Liver (tissue), 3 donors: Measurements from ENCODE around the gene CCDC141.

ENCODE experiments used
- EGR1 ChIP-seq, 2 donors: IDR thresholded peaks; 2 replicates each; pipeline ENCODE4 v1.6.1; 2016 to 2018; ENCODE audit warnings: antibody characterized with exemption in 2 of 2, low read depth in 2 of 2
- TAF1 ChIP-seq: conservative IDR thresholded peaks from 2 replicates; pipeline ENCODE4 v1.6.1; 2016; ENCODE audit warnings: antibody characterized with exemption, mild to moderate bottlenecking
- YY1 ChIP-seq: IDR thresholded peaks from 2 replicates; pipeline ENCODE4 v1.6.1; 2016; ENCODE audit warnings: antibody characterized with exemption, mild to moderate bottlenecking
- TF ChIP-seq, protein P1 (sequence below): IDR thresholded peaks from 2 replicates; pipeline ENCODE4 v1.6.1; 2016; ENCODE audit warnings: antibody characterized with exemption, mild to moderate bottlenecking
- TF ChIP-seq, protein P2 (sequence below): fragments of 150-350 bp; IDR thresholded peaks from 2 replicates; pipeline ENCODE4 v1.5.1; 2017; ENCODE audit warnings: improper control_type of control experiment, low read depth, low read length; ENCODE audit not compliant: missing input control
- donor health status: healthy.
- donor health status: healthy.

DNA sequence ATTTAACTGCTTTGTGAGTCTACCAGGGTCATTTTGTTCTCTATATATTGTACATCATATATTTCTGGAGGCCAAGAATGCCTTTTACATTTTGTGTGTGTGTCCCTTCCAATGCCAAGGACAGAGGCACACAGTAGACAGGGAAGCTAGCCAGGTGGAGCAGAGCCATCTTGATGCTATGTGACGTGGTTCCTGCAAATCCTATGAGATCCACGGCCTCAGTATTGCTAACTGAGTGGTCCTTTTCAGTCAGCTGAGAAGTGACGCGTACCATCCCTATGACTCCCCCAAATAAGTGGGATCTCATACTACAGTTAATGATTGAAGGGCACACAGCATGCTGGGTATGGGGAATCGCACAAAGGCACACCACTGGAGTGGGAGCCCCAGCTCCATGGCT lies 27.3 kb downstream of the CCDC141 start:
- TF ChIP-seq, protein P1, sequence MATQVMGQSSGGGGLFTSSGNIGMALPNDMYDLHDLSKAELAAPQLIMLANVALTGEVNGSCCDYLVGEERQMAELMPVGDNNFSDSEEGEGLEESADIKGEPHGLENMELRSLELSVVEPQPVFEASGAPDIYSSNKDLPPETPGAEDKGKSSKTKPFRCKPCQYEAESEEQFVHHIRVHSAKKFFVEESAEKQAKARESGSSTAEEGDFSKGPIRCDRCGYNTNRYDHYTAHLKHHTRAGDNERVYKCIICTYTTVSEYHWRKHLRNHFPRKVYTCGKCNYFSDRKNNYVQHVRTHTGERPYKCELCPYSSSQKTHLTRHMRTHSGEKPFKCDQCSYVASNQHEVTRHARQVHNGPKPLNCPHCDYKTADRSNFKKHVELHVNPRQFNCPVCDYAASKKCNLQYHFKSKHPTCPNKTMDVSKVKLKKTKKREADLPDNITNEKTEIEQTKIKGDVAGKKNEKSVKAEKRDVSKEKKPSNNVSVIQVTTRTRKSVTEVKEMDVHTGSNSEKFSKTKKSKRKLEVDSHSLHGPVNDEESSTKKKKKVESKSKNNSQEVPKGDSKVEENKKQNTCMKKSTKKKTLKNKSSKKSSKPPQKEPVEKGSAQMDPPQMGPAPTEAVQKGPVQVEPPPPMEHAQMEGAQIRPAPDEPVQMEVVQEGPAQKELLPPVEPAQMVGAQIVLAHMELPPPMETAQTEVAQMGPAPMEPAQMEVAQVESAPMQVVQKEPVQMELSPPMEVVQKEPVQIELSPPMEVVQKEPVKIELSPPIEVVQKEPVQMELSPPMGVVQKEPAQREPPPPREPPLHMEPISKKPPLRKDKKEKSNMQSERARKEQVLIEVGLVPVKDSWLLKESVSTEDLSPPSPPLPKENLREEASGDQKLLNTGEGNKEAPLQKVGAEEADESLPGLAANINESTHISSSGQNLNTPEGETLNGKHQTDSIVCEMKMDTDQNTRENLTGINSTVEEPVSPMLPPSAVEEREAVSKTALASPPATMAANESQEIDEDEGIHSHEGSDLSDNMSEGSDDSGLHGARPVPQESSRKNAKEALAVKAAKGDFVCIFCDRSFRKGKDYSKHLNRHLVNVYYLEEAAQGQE = no peak
- TF ChIP-seq, protein P2, sequence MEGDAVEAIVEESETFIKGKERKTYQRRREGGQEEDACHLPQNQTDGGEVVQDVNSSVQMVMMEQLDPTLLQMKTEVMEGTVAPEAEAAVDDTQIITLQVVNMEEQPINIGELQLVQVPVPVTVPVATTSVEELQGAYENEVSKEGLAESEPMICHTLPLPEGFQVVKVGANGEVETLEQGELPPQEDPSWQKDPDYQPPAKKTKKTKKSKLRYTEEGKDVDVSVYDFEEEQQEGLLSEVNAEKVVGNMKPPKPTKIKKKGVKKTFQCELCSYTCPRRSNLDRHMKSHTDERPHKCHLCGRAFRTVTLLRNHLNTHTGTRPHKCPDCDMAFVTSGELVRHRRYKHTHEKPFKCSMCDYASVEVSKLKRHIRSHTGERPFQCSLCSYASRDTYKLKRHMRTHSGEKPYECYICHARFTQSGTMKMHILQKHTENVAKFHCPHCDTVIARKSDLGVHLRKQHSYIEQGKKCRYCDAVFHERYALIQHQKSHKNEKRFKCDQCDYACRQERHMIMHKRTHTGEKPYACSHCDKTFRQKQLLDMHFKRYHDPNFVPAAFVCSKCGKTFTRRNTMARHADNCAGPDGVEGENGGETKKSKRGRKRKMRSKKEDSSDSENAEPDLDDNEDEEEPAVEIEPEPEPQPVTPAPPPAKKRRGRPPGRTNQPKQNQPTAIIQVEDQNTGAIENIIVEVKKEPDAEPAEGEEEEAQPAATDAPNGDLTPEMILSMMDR = no peak
- TF ChIP-seq TAF1 (no peak), EGR1 (IDR thresholded peaks at IDR 0.05; ENCODE audit: low read depth in 2 of 2) (no peak), YY1 (no peak)
